DMS114 treated with DMSO at 0.1 percent for 48 hours (cell line): Measurements from ENCODE around the gene COL1A2.

Experiments used
- DNase-seq: peaks from one replicate; lab custom pipeline; 2025; ENCODE audit not compliant: unreplicated experiment; lab: John Stamatoyannopoulos, UW

COL1A2 gene

GRCh38 chr7:94432817-94433216 lies 38.1 kb downstream of the COL1A2 start:
- no peak for DNase-seq

DNA sequence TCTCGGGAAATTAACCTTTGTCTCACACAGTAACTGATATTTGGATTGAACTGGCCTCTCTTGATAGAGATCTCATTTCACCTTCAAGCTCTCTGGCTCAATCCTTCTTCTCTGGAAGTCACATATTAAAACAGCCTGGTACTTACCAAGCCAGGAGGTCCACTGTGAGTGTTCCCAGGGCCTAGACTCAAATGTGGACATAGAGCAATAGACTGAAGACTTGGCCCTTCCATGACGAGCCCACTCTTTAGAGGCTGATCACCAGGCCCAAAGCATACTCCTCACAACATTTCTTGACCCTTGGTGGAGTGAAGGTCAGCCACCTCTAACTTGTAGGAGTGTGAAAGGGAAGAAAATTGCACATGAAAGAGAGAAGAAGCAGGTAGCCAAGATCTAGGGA lies 38.5 kb downstream of the COL1A2 start:
- no peak for DNase-seq

DNA sequence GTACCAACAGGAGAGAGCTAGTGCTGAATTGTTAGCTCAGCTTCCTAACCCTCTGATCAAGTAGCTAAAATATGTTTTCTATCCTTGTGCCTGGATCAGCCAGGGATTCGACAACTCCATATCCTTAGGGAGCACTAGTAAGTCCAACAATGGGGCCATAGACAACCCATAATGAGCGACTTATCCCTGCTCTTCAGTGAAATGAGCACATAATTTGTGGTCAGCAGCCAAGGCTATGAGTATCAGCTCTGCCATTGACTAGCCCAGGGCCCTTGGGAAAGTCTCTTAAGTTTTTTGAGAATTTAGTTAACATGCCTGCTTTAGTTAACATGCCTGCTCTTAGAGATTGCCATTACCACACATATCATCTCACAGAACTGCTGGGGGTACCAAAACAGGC lies 39.3 kb downstream of the COL1A2 start:
- DNase-seq = no peak

DNA sequence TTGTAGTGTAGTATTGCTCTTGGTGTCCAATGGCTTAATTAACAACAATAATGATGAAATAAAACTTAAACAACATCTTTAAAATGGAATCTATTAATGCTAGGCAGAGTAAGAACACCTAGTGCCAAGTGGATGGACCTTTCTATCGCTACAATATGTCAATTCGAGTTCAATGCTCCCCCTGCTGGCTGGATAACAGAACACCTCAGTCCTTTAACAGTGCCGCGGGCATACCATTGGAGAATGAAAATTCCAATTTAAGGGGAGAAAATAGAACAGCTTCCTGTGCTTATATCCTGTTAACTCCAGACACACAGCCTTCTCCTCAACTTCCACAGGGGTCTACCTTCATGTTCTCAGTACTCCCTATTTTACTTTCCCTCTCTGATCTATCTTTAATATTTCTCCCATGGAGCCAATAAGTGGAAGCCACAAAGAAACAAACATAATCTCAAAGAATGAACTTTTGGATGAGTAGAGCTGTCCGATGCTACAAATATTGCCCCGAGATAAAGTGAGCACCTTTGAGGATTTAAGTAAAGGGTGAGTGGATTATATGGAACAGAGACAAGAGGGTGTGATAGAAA lies 41.4 kb downstream of the COL1A2 start:
- DNase-seq = peak; percentile 61

- no peak for DNase-seq
These were observed 42.0 kb downstream of the COL1A2 start for GRCh38 chr7:94436700-94437099.

- DNase-seq = no peak
These were observed 45.2 kb downstream of the COL1A2 start for GRCh38 chr7:94439893-94440381.

- no peak for DNase-seq
These were observed 45.9 kb downstream of the COL1A2 start for GRCh38 chr7:94440451-94441039.

- DNase-seq = no peak
These were observed 46.4 kb downstream of the COL1A2 start for GRCh38 chr7:94441138-94441537.

DNA sequence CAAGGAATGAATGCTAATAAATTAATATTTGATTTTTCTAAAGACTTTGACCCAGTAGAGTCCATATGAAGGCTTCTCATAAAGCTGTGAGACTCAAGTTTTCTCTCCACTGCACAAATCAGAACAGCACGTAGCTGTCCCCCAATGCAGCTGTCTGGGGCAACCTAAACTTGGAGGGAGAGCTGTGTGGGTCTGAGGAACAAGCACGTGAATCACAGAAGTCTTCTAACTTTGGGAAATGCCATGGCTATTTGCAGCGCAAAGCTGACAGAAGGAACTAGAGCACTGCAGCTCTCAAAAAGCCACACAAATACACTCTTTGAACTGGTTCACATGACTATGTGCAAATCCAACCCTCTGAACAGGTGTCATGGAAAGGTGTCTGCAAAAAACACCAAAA lies 47.9 kb downstream of the COL1A2 start:
- no peak for DNase-seq

- DNase-seq = no peak
These were observed 50.1 kb downstream of the COL1A2 start for GRCh38 chr7:94444813-94445212.

GRCh38 chr7:94445696-94446194 lies 51.0 kb downstream of the COL1A2 start:
- no peak for DNase-seq

DNA sequence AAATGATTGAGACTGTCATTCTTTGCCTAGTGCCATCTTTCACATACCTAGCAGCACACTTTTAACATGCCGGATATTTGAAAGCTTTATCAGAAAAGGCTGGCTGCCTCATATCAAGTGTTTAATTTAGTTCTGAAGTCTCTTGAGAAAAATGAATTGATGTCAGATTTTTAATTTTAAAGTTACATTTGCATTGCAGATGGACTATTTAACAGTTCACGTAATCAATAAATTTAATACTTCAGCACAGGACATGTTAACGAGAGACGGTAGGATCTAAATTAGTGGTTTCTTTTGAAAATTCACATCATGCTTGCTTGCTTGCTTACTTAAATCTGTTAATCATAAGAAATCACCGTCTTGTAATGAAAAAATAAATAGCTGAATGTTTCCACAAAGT lies 51.6 kb downstream of the COL1A2 start:
- no peak for DNase-seq

DNA sequence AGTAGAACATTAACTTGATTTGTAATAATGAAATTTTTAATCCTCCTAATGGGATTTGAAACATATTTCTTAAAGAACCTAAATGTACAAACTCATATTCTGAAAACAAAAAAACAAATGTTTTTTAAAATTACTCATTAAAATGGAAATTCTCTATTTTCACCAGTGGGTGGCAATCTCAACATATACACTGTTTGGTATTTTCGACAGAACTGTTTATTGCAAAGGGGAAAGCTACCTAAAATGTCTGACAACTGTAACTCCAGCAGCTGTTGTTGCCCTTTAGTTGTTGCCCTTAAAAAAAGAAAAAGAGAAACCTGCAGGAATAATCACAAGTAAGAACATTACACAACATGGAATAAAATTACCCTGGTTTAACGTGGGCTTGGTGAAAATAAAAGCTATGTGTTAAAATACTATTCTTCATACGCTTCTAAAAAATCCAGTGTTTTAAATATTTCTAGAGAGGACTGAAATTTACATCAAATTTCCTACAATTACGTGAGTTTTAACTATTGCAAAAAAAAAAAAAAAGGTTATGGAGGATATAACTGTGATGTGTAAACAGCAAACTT lies 54.5 kb downstream of the COL1A2 start:
- peak; percentile 51 for DNase-seq

- no peak for DNase-seq
These were observed 55.5 kb downstream of the COL1A2 start for GRCh38 chr7:94450044-94450697.

GRCh38 chr7:94451187-94451586 lies 56.5 kb downstream of the COL1A2 start:
- no peak for DNase-seq

DNA sequence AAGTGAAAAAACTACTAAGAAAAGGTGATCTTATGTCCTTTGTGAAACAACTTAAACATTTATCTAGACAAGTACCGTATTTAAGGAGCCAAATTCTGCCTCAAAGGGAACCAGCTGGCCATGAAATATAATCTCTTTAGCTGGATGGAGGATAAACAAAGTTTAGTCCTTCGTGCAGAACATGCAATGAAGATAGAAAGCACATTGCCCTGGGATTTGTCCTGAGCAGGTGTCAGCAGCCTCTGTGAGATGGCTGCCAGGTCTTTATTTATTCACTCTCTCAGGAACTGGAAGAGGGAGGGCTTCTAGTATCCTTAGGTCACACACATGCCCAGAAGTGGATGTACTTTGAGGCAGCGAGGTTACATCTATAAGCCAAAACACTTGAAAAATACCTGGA lies 57.5 kb downstream of the COL1A2 start:
- DNase-seq = no peak

DNA sequence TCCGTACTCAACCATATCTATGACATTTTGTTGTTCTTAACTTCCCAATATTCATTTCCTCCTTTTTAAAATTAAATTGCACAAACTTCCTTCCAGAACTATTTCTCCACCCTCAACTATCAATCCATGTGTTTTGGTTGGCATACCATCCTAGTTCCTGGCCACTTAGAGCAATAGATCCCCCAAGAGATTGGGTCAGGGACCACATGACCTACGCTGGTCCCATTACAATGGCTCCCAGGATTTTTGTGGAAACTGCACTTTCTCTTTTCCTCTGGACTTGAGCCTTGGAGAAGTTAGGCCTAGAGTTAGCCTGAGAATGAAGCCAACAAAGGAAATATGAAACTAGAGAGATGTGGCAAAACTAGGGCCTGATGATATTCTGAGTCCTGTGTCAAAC lies 59.2 kb downstream of the COL1A2 start:
- DNase-seq = no peak

- DNase-seq = no peak
These were observed 63.3 kb downstream of the COL1A2 start for GRCh38 chr7:94458041-94458440.

DNA sequence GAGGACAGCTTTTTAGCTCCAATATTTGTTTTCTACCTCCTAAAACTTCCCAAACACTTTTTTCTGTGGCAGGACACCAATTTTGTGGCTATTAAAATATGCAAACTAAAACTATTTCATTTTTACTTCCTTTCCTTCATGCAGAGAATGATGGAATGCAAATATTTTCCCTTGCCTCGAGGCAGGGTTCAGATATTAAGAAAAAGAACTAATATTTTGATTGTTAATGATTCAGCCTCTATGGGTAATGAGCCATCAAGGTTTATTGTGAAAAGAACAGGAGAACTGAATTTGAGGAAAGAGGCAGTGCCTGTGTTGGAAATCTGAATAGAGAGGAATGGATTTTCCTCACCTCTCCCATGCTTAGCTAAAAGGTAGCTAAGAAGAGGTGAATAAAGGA lies 71.8 kb downstream of the COL1A2 start:
- no peak for DNase-seq

GRCh38 chr7:94471604-94472003 lies 76.9 kb downstream of the COL1A2 start:
- DNase-seq = no peak

DNA sequence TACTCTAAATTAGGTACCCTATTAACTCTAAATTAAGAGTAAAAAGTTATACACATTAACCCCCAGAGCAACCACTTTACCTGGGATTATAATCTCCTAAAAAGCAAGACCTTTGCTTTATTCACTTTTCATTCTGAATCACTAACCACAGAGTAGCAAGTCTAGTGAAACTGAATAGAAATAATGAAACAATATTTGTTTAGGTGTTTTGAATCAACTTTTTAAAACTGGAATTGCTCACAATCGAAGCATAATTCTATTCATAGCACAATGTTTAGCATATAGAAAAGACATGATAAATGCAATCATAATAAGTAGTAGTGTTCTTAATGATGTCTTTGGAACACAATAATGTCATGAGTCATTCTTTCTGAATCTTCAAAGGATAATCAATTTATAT lies 77.9 kb downstream of the COL1A2 start:
- no peak for DNase-seq

DNA sequence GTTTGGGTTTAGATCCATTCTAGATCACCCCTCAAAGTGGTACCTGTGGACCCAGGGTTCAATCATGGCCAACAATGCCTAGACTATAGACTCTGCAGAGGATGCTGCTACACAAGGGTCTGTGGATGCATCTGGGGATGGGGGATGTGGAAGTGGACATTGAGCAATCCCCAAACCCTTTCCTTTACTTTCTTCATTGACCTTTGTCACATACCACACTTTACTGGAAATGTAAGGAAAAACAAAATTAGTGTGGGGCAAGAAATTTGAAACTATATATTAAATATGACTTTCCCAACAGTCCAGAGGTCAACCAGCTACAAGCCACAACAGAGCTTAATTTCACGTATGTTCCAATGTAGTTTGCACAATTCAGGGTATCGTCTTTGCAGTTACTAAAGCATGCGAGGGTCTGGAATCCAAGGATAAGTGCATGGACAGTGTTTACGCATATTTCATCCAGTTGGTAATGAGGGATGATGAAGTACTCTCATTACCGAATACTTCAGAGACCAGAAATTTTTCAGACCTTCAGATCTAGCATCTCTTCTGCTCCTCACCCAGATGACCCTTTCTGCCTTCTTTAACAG lies 81.7 kb downstream of the COL1A2 start:
- no peak for DNase-seq
